SU-DHL-6 (cell line): ENCODE results near the gene PRIM1.
A peak's percentile ranks its signal among the peaks of the same experiment; 100 is the strongest.
"Not testable (repeated sequence)": the region's sequence is repeated elsewhere in the genome, so short reads cannot be mapped to it uniquely, and the experiment has no call there.

ENCODE experiments used
- H2AFZ ChIP-seq: fragments of 200-600 bp; sonication (generic); 2 replicates; pipeline ENCODE4 v1.6.1; 2014; ENCODE audit warnings: low read depth, mild to moderate bottlenecking, moderate library complexity, mixed read lengths, antibody characterized with exemption, low read length; ENCODE audit not compliant: severe bottlenecking
- H3F3A ChIP-seq: fragments of 200-600 bp; shearing (Covaris generic); 2 replicates; pipeline ENCODE4 v1.6.0; 2016; ENCODE audit warnings: antibody characterized with exemption, mild to moderate bottlenecking; ENCODE audit not compliant: insufficient read depth
- H3K27ac ChIP-seq: fragments of 200-600 bp; sonication (generic); 2 replicates; pipeline ENCODE4 v1.5.1; 2016; ENCODE audit warnings: low read depth, mild to moderate bottlenecking, low read length, moderate library complexity, mixed read lengths
- H3K27me3 ChIP-seq: fragments of 200-600 bp; sonication (generic), shearing (Covaris generic); 2 replicates; pipeline ENCODE4 v1.6.0; 2014; ENCODE audit warnings: mild to moderate bottlenecking, low read length
- H3K36me3 ChIP-seq: fragments of 200-600 bp; sonication (generic); 2 replicates; pipeline ENCODE4 v1.6.1; 2014; ENCODE audit warnings: mild to moderate bottlenecking, low read length, mixed read lengths
- H3K4me2 ChIP-seq: fragments of 300-600, 200-600 bp; shearing (Covaris generic), sonication (generic); 2 replicates; pipeline ENCODE4 v1.6.0; 2014; ENCODE audit warnings: low read length, low read depth, mild to moderate bottlenecking; ENCODE audit not compliant: poor library complexity, severe bottlenecking
- H3K4me3 ChIP-seq: fragments of 200-600 bp; sonication (generic); 2 replicates; pipeline ENCODE4 v1.5.1; 2014; ENCODE audit warnings: antibody characterized with exemption, low read length, mild to moderate bottlenecking, mixed read lengths; ENCODE audit not compliant: insufficient read depth, poor library complexity, severe bottlenecking
- H3K79me2 ChIP-seq: fragments of 200-600 bp; sonication (generic); 2 replicates; pipeline ENCODE4 v1.6.1; 2014; ENCODE audit warnings: mild to moderate bottlenecking, low read length, moderate library complexity; ENCODE audit not compliant: insufficient read depth
- H3K9ac ChIP-seq: fragments of 200-600 bp; sonication (generic); 2 replicates; pipeline ENCODE4 v1.7.0; 2014; ENCODE audit warnings: mild to moderate bottlenecking, low read length
- H3K9me2 ChIP-seq: fragments of 200-600 bp; sonication (generic); replicated peaks from 2 replicates; pipeline ENCODE4 v1.6.1; 2014; ENCODE audit warnings: low read length; ENCODE audit not compliant: insufficient read depth
- H3K9me3 ChIP-seq: fragments of 200-600 bp; sonication (generic); 2 replicates; pipeline ENCODE4 v1.6.1; 2014; ENCODE audit warnings: low read length, mixed read lengths; ENCODE audit not compliant: insufficient read depth
- H4K20me1 ChIP-seq: fragments of 200-600 bp; sonication (generic); 2 replicates; pipeline ENCODE4 v1.6.1; 2014; ENCODE audit warnings: low read depth, mild to moderate bottlenecking, antibody characterized with exemption, low read length, moderate library complexity, mixed read lengths
- EZH2phosphoT487 ChIP-seq: fragments of 200-600 bp; sonication (generic), shearing (Covaris generic); conservative IDR thresholded peaks from 2 replicates; pipeline ENCODE4 v1.6.1; 2018; ENCODE audit warnings: mild to moderate bottlenecking, antibody characterized with exemption, low read length, moderate library complexity, mixed read lengths
- TF ChIP-seq, protein P1 (sequence below): fragments of 200-600 bp; sonication (generic); IDR thresholded peaks from one replicate; pipeline ENCODE4 v1.5.1; 2017; ENCODE audit warnings: antibody characterized with exemption, mild to moderate bottlenecking, low read length, moderate library complexity; ENCODE audit not compliant: insufficient read depth, poor library complexity, severe bottlenecking

Gene PRIM1

DNA sequence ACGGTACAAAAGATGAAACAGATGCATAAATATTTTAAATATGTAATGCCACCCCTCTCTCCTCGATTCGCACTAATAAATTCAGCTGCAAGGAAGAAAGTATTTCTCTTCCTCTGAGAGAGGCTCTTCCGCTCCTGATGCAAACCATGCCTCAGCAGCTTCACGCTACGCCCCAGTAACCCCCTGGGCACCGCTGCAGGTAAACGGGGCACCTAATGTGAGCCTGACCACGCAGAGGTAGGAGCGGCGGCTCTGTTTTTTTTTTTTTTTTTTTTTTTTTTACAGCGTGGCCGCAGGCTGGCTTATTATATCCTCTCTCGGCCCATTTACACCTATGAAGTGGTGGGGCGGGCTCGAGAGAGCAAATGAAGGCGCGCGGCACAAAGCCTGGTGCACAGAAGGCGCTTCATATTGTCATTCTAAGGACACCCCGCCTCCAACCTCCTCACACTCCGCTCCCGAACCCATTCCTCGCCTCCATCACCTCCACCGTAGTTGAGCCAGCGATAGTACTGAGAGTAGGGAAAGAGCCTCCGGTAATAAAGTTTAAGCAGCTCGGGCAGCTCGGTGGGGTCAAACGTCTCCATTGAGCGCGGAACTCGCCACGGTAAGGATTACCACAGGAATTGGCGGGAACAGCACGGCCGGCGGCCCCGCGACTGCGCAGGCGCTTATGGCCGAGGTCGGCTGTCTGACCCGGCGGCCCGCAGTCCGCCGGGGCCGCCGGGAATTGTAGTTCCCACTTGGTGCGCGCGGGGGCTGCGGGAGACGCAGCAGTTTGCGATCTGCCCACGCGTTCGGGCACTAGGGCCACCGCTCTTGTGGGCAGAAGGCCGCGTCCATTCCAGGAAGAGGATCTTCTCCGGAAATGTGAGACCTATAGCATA is at the start of gene PRIM1:
PRIM1 (minus strand) TSS at position 612 of the 887 bp plus-strand sequence; CDS start at position 587, 25 bp downstream.
- H3K79me2 ChIP-seq = peaks cover 22% of the 10 kb centered on the region
- TF ChIP-seq EZH2phosphoT487 = no peak
- TF ChIP-seq, protein P1, sequence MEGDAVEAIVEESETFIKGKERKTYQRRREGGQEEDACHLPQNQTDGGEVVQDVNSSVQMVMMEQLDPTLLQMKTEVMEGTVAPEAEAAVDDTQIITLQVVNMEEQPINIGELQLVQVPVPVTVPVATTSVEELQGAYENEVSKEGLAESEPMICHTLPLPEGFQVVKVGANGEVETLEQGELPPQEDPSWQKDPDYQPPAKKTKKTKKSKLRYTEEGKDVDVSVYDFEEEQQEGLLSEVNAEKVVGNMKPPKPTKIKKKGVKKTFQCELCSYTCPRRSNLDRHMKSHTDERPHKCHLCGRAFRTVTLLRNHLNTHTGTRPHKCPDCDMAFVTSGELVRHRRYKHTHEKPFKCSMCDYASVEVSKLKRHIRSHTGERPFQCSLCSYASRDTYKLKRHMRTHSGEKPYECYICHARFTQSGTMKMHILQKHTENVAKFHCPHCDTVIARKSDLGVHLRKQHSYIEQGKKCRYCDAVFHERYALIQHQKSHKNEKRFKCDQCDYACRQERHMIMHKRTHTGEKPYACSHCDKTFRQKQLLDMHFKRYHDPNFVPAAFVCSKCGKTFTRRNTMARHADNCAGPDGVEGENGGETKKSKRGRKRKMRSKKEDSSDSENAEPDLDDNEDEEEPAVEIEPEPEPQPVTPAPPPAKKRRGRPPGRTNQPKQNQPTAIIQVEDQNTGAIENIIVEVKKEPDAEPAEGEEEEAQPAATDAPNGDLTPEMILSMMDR = no peak

DNA sequence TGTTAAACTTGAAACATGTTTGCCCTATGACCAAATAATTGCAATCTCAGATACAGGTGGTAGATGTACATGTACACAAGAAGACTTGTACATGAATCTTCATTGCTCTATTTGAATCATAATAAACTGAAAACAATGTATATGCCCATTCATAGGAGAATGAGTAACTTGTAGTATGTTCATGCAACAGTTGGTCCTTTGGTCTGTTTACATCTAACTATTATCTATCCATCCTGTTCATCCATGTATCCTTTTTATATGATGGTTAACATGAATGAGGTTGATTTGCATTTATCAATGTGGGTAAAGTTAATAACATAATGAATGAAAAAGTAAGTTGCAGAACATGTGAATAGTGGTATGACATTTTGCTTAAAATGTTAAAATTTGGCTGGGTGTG is 48.1 kb upstream of the PRIM1 start:
- Histone ChIP-seq H3K27me3 (no peaks in the 10 kb centered on the region), H3K4me3 (no peak overlapping the region), H3K9ac (no peak overlapping the region), H2AFZ (no peak overlapping the region), H3K9me2 (no peaks in the 10 kb centered on the region), H3K36me3 (no peaks in the 10 kb centered on the region), H3K79me2 (no peaks in the 10 kb centered on the region), H3K4me2 (no peak overlapping the region), H3F3A (no peaks in the 10 kb centered on the region), H4K20me1 (no peaks in the 10 kb centered on the region), H3K27ac (no peak overlapping the region), H3K9me3 (no peaks in the 10 kb centered on the region)
- TF ChIP-seq, protein P1 = no peak
- no peak for TF ChIP-seq EZH2phosphoT487

More for the DNA sequence above, at the start of gene PRIM1:
- H2AFZ ChIP-seq = peak within 1 kb of the TSS; percentile 70
- H3K27ac ChIP-seq = peak within 1 kb of the TSS; percentile 93
- no peaks in the 10 kb centered on the region for H3K27me3 ChIP-seq
- peaks cover 2% of the 10 kb centered on the region; the same call in 1 of the 2 replicates for H3K36me3 ChIP-seq
- peak within 1 kb of the TSS; percentile 82 for H3K9ac ChIP-seq
- H3K4me3 ChIP-seq = peak within 1 kb of the TSS; percentile 90
- H3K9me2 ChIP-seq = no peaks in the 10 kb centered on the region
- H3K4me2 ChIP-seq = peak within 1 kb of the TSS; percentile 96
- H3K9me3 ChIP-seq = no peaks in the 10 kb centered on the region
- peaks cover 30% of the 10 kb centered on the region for H3F3A ChIP-seq
- no peaks in the 10 kb centered on the region for H4K20me1 ChIP-seq

DNA sequence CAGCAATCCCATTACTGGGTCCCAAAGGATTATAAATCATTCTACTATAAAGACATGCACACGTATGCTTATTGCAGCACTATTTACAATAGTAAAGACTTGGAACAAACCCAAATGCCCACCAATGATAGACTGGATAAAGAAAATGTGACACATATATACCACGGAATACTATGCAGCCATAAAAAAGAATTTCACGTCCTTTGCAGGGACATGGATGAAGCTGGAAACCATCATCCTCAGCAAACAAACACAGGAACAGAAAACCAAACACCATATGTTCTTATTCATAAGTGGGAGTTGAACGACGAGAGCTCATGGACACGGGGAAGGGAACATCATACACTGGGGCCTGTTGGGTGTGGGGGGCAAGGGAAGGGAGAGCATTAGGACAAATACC is 47.2 kb upstream of the PRIM1 start:
- H4K20me1 ChIP-seq, H3K4me3 ChIP-seq, H3K9me2 ChIP-seq, H3K4me2 ChIP-seq, H3F3A ChIP-seq, H3K27me3 ChIP-seq, H3K9me3 ChIP-seq, H3K36me3 ChIP-seq, H3K27ac ChIP-seq, H2AFZ ChIP-seq, H3K79me2 ChIP-seq, H3K9ac ChIP-seq: not testable (repeated sequence)

DNA sequence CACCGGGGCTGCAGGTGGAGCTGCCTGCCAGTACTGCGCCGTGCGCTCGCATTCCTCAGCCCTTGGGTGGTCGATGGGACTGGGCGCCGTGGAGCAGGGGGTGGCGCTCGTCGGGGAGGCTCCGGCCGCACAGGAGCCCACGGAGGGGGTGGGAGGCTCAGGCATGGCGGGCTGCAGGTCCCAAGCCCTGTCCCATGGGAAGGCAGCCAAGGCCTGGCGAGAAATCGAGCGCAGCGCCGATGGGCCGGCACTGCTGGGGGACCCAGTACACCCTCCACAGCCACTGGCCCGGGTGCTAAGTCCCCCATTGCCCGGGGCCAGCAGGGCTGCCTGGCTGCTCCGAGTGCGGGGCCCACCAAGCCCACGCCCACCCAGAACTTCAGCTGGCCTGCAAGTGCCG is 43.7 kb upstream of the PRIM1 start:
- H3F3A ChIP-seq, H3K9me3 ChIP-seq, H3K27ac ChIP-seq, H3K9ac ChIP-seq, H3K36me3 ChIP-seq, H3K79me2 ChIP-seq, H3K4me2 ChIP-seq, H2AFZ ChIP-seq, H3K27me3 ChIP-seq, H3K4me3 ChIP-seq, H3K9me2 ChIP-seq, H4K20me1 ChIP-seq: not testable (repeated sequence)

DNA sequence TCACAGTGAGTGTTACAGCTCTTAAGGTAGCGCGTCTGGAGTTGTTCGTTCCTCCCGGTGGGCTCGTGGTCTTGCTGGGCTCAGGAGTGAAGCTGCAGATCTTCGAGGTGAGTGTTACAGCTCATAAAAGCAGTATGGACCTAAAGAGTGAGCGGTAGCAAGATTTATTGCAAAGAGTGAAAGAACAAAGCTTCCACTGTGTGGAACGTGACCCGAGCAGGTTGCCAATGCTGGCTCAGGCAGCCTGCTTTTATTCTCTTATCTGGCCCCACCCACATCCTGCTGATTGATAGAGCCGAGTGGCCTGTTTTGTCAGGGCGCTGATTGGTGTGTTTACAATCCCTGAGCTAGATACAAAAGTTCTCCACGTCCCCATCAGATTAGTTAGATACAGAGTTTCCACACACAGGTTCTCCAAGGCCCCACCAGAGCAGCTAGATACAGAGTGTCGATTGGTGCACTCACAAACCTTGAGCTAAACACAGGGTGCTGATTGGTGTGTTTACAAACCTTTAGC is 43.0 kb upstream of the PRIM1 start:
- not testable (repeated sequence) for H3K79me2 ChIP-seq, H4K20me1 ChIP-seq, H3K9me2 ChIP-seq, H2AFZ ChIP-seq, H3K36me3 ChIP-seq, H3F3A ChIP-seq, H3K9ac ChIP-seq, H3K4me2 ChIP-seq, H3K4me3 ChIP-seq, H3K27me3 ChIP-seq, H3K27ac ChIP-seq, H3K9me3 ChIP-seq

DNA sequence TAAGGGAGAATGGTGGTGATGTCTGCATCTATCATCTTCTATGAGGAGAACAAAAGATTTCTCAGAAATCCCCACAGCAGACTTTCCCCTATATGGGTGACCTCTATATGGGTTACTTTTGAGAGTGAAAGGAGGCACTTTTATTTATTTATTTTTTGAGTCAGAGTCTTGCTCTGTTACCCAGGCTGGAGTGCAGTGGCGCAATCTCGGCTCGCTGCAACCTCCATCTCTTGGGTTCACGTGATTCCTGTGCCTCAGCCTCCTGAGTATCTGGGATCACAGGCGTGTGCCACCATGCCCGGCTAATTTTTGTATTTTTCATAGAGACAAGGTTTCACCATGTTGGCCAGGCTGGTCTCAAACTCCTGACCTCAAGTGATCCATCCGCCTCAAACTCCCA is 41.0 kb upstream of the PRIM1 start:
- not testable (repeated sequence) for H2AFZ ChIP-seq, H3K4me3 ChIP-seq, H3K36me3 ChIP-seq, H3K79me2 ChIP-seq, H4K20me1 ChIP-seq, H3K27me3 ChIP-seq, H3K9me3 ChIP-seq, H3K4me2 ChIP-seq, H3K27ac ChIP-seq, H3K9ac ChIP-seq, H3K9me2 ChIP-seq, H3F3A ChIP-seq
